ENCODE data around the gene HSPE1.

Gene HSPE1

DNA sequence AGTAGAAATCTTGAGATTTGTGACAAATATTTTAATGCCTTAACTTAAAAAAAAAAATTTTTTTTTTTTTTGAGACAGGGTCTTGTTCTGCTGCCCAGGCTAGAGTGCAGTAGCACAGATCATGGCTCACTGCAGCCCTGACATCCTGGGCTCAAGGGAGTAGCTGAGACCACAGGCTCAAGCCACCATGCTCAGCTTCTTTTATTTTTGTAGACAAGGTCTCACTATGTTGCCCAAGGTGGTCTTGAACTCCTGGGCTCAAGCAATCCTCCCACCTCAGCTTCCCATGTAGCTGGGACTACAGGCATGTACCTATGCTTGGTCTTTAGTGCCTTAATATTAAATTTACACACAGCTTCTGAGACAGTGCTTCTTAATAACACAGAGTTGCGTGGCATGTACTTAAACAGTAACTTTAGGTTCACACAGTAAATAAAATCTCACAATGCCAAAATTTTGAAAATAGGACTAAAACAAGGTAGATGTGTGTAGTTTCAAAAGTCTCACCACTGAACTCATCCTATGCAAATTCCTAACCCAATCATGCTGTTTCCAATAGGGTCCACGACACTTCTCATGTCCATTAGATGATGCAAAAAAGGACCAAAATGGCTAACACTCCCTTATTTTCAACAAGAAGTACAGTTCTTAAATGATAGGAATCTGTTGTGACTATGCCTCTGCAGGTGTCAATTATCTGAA lies 4.6 kb upstream of the HSPE1 start:
- Histone ChIP-seq H3K27ac (replicated peaks) (no peak overlapping the region), H3K4me3 (replicated peaks; ENCODE audit: insufficient read depth, low read length) (no peak overlapping the region), H3K27me3 (ENCODE audit: insufficient read depth, poor library complexity, severe bottlenecking) (no peaks in the 10 kb centered on the region)
- no peak for DNase-seq (ENCODE audit: low read depth in 1 of 2, low spot score in 1 of 2)
- TF ChIP-seq GABPA (IDR thresholded peaks at IDR 0.05; ENCODE audit: low read depth) = no peak
- TF ChIP-seq, protein P1, sequence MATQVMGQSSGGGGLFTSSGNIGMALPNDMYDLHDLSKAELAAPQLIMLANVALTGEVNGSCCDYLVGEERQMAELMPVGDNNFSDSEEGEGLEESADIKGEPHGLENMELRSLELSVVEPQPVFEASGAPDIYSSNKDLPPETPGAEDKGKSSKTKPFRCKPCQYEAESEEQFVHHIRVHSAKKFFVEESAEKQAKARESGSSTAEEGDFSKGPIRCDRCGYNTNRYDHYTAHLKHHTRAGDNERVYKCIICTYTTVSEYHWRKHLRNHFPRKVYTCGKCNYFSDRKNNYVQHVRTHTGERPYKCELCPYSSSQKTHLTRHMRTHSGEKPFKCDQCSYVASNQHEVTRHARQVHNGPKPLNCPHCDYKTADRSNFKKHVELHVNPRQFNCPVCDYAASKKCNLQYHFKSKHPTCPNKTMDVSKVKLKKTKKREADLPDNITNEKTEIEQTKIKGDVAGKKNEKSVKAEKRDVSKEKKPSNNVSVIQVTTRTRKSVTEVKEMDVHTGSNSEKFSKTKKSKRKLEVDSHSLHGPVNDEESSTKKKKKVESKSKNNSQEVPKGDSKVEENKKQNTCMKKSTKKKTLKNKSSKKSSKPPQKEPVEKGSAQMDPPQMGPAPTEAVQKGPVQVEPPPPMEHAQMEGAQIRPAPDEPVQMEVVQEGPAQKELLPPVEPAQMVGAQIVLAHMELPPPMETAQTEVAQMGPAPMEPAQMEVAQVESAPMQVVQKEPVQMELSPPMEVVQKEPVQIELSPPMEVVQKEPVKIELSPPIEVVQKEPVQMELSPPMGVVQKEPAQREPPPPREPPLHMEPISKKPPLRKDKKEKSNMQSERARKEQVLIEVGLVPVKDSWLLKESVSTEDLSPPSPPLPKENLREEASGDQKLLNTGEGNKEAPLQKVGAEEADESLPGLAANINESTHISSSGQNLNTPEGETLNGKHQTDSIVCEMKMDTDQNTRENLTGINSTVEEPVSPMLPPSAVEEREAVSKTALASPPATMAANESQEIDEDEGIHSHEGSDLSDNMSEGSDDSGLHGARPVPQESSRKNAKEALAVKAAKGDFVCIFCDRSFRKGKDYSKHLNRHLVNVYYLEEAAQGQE (IDR thresholded peaks at IDR 0.05; ENCODE audit: insufficient replicate concordance, low read depth) = no peak
- TF ChIP-seq SPI1 (IDR thresholded peaks at IDR 0.05; ENCODE audit: borderline replicate concordance, low read depth) = no peak
- TF ChIP-seq, protein P2, sequence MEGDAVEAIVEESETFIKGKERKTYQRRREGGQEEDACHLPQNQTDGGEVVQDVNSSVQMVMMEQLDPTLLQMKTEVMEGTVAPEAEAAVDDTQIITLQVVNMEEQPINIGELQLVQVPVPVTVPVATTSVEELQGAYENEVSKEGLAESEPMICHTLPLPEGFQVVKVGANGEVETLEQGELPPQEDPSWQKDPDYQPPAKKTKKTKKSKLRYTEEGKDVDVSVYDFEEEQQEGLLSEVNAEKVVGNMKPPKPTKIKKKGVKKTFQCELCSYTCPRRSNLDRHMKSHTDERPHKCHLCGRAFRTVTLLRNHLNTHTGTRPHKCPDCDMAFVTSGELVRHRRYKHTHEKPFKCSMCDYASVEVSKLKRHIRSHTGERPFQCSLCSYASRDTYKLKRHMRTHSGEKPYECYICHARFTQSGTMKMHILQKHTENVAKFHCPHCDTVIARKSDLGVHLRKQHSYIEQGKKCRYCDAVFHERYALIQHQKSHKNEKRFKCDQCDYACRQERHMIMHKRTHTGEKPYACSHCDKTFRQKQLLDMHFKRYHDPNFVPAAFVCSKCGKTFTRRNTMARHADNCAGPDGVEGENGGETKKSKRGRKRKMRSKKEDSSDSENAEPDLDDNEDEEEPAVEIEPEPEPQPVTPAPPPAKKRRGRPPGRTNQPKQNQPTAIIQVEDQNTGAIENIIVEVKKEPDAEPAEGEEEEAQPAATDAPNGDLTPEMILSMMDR (IDR thresholded peaks at IDR 0.05; ENCODE audit: insufficient read depth, low read length) = no peak

DNA sequence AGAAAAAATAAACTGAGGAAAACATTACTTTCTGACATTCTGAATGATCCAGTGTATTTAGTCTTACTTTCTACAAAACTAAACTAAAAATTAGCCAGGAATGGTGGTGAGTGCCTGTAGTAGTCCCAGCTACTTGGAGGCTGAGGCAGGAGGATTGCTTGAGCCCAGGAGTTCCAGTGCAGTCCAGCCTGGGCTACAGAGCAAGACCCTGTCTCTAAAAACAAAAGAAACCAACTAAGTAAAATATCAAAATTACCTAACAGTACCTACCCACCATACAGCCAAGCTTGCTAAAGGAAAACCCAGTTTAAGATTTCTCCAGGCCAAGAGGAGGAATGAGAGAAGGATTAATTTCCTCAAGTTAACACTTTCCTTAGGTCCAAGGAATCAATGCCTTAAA lies 3.5 kb upstream of the HSPE1 start:
- Histone ChIP-seq H3K27me3 (ENCODE audit: insufficient read depth, poor library complexity, severe bottlenecking) (no peaks in the 10 kb centered on the region), H3K4me3 (replicated peaks; ENCODE audit: insufficient read depth, low read length) (peak overlapping the region; percentile 81), H3K27ac (replicated peaks) (no peak overlapping the region)
- no peak for DNase-seq (ENCODE audit: low read depth in 1 of 2, low spot score in 1 of 2)
- TF ChIP-seq GABPA (IDR thresholded peaks at IDR 0.05; ENCODE audit: low read depth) = no peak
- TF ChIP-seq POLR2AphosphoS5 (IDR thresholded peaks at IDR 0.05; ENCODE audit: low read depth) = no peak
- no peak for TF ChIP-seq SPI1 (IDR thresholded peaks at IDR 0.05; ENCODE audit: borderline replicate concordance, low read depth)
- TF ChIP-seq, protein P1 (IDR thresholded peaks at IDR 0.05; ENCODE audit: insufficient replicate concordance, low read depth) = no peak
- TF ChIP-seq, protein P2 (IDR thresholded peaks at IDR 0.05; ENCODE audit: insufficient read depth, low read length) = no peak

DNA sequence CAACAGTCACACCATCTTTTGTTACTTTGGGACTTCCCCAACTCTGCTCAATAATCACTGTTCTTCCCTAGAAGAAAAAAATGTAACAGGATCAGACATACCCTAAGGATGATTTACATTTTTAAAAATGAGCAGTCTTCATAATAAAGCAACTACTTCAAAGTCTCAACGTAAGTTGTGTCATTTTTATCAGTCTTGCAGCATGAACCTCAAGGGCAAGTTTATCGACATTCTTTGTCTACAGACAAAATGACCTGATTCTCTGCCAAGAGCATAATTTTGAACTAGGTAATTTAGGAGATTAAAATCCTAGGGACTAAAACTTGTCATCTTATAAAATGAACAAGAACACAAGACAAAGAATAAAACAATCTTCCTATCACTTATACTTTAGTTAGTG lies 2.9 kb upstream of the HSPE1 start:
- no peak for DNase-seq (ENCODE audit: low read depth in 1 of 2, low spot score in 1 of 2)
- peak overlapping the region; percentile 81 for H3K4me3 ChIP-seq (replicated peaks; ENCODE audit: insufficient read depth, low read length)
- H3K27ac ChIP-seq (replicated peaks) = no peak overlapping the region
- no peaks in the 10 kb centered on the region for H3K27me3 ChIP-seq (ENCODE audit: insufficient read depth, poor library complexity, severe bottlenecking)
- no peak for TF ChIP-seq POLR2AphosphoS5 (IDR thresholded peaks at IDR 0.05; ENCODE audit: low read depth)
- TF ChIP-seq, protein P1 (IDR thresholded peaks at IDR 0.05; ENCODE audit: insufficient replicate concordance, low read depth) = no peak
- TF ChIP-seq, protein P2 (IDR thresholded peaks at IDR 0.05; ENCODE audit: insufficient read depth, low read length) = no peak
- no peak for TF ChIP-seq SPI1 (IDR thresholded peaks at IDR 0.05; ENCODE audit: borderline replicate concordance, low read depth)
- TF ChIP-seq GABPA (IDR thresholded peaks at IDR 0.05; ENCODE audit: low read depth) = no peak
